GM12878 (cell line): ENCODE measurements around the gene PHF23. TPM values are rescaled to one million over a fixed set of nuclear protein-coding genes. Genes with fewer than 3 reads are reported as not detected.

Source experiments
- BCLAF1 ChIP-seq: fragments of 450-650 bp; IDR thresholded peaks from 2 replicates; pipeline ENCODE4 v1.6.1; 2017; ENCODE audit warnings: antibody characterized with exemption, mild to moderate bottlenecking, moderate library complexity
- BHLHE40 ChIP-seq, 2 experiments: fragments of 450-650 bp in 1 of 2; IDR thresholded peaks; 2 replicates each; pipeline ENCODE4 v1.6.1; 2011 to 2017; ENCODE audit warnings: low read depth in 2 of 2, borderline replicate concordance in 1 of 2, improper control_type of control experiment in 1 of 2, low read length in 1 of 2, mild to moderate bottlenecking in 1 of 2
- CBX3 ChIP-seq: fragments of 200-600 bp; sonication (generic); IDR thresholded peaks from 2 replicates; pipeline ENCODE4 v1.6.1; 2016; ENCODE audit warnings: low read depth, borderline replicate concordance
- CHD4 ChIP-seq: fragments of 200-600 bp; sonication (generic); IDR thresholded peaks from 2 replicates; pipeline ENCODE4 v1.6.1; 2016; ENCODE audit warnings: mild to moderate bottlenecking
- ELK1 ChIP-seq: IDR thresholded peaks from 2 replicates; pipeline ENCODE4 v1.6.1; 2012; ENCODE audit warnings: low read depth, low read length, improper control_type of control experiment
- IRF4 ChIP-seq: IDR thresholded peaks from 2 replicates; pipeline ENCODE4 v1.6.1; 2011; ENCODE audit warnings: low read depth, low read length
- MLLT1 ChIP-seq: fragments of 450-650 bp; IDR thresholded peaks from 2 replicates; pipeline ENCODE4 v1.6.1; 2016; ENCODE audit warnings: mild to moderate bottlenecking
- SIN3A ChIP-seq: IDR thresholded peaks from 2 replicates; pipeline ENCODE4 v1.6.1; 2012; ENCODE audit warnings: low read depth, low read length, improper control_type of control experiment
- SP1 ChIP-seq: IDR thresholded peaks from one replicate; pipeline ENCODE4 v1.6.1; 2011; ENCODE audit warnings: low read depth, low read length
- ZNF217 ChIP-seq: fragments of 450-650 bp; IDR thresholded peaks from 2 replicates; pipeline ENCODE4 v1.6.1; 2017; ENCODE audit warnings: antibody characterized with exemption, mild to moderate bottlenecking
- ZNF384 ChIP-seq: IDR thresholded peaks from 2 replicates; pipeline ENCODE4 v1.6.1; 2012; ENCODE audit warnings: low read depth, mild to moderate bottlenecking, low read length, improper control_type of control experiment, borderline replicate concordance
- polyA plus RNA-seq, 11 experiments: library from polyadenylated mRNA; depleted of rRNA in 4 of 11; unstranded in 6 of 11; stranded (reverse) in 5 of 11; fragments of >200 nt; fragmentation: Nextera tagmentation in 4 of 11; fragmentation: Illumina TruSeq in 1 of 11; extraction: Ambion mirVana in 4 of 11; extraction: Trizol in 1 of 11; gene quantifications; 1 replicate in 1 of 11; 2 replicates in 10 of 11; pipeline versions ENCODE4 v1.2.1 to v1.2.3, GENCODE V29; 2011 to 2016; ENCODE audit warnings: inconsistent platforms in 2 of 11, missing spikeins in 2 of 11, low read depth in 1 of 11
- total RNA-seq, 4 experiments: library from RNA; depleted of rRNA in 3 of 4; stranded (reverse); fragments of >200 nt in 3 of 4; fragmentation: Illumina TruSeq in 1 of 4; extraction: Trizol in 1 of 4; gene quantifications; 2 replicates each; pipeline versions ENCODE4 v1.2.1 to v1.2.3, GENCODE V29; 2013 to 2021
- TF ChIP-seq, protein P1 (sequence below): fragments of 450-650 bp; formaldehyde crosslinking; IDR thresholded peaks from 2 replicates; pipeline ENCODE4 v1.5.0; 2022; ENCODE audit warnings: mild to moderate bottlenecking, missing genetic modification characterization
- TF ChIP-seq, protein P2 (sequence below): fragments of 450-650 bp; IDR thresholded peaks from 2 replicates; pipeline ENCODE4 v1.6.1; 2016; ENCODE audit warnings: mild to moderate bottlenecking
- TF ChIP-seq, protein P3 (sequence below): IDR thresholded peaks from 2 replicates; pipeline ENCODE4 v1.6.1; 2011; ENCODE audit warnings: borderline replicate concordance, low read depth, mild to moderate bottlenecking, moderate library complexity, mixed read lengths, low read length; ENCODE audit not compliant: insufficient read depth; ENCODE audit errors: extremely low read length
- TF ChIP-seq, protein P4 (sequence below): IDR thresholded peaks from 2 replicates; pipeline ENCODE4 v1.6.1; 2011; ENCODE audit warnings: low read depth, mild to moderate bottlenecking, low read length, moderate library complexity, borderline replicate concordance; ENCODE audit errors: extremely low read depth

Gene PHF23
- total and polyA plus RNA-seq, 10 of the 15 experiments (the other 5 are each of a cell fraction or from before 2014, with no cell fraction given), result 8.2 to 84.8 (median 32.6) TPM

DNA sequence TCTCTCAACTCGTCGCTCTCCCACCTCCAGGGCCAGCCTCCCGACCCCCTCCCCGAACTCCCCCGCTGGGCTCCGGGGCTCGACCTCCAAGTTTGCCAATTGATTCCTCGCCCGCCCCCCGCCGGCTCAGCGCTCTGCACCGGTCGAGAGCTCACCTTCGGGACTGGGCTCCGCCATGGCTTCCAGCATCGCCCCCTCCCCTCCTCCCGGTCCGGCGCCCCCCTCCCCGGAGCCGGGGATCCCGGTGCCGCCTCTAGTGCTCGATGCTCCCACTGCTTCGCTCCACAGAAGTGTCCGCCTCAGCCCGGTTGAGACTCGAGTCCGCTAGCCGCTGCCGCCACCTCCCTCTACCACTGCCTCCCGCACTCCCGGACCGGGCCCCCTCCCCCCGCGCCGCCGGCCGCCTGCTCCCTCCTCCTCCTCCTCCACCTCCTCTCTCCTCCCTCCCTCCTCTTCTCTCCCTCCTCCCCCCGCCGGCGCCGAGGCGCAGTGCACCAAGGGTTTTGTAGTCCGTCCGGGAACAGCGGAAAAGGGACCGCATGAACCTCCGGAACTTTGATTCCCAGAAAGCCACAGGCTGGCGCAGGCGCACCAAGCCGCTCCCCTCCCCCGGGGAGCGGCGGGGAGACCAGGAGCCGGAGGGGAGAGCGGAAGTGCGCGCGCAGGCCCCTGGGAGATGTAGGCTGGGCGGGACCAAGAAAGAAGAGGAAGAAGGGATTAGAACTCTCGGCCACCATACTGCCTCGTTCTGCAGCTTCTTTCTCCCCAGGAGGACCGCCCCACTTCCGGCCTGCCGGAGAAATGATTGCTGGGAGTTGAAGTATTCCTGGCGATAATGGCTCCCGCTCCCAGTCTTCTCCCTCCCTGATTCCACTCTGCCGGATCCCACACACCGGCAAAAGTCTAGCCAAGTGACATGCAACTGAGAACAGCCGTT is at the start of gene PHF23 (continued):
- TF ChIP-seq, protein P1, sequence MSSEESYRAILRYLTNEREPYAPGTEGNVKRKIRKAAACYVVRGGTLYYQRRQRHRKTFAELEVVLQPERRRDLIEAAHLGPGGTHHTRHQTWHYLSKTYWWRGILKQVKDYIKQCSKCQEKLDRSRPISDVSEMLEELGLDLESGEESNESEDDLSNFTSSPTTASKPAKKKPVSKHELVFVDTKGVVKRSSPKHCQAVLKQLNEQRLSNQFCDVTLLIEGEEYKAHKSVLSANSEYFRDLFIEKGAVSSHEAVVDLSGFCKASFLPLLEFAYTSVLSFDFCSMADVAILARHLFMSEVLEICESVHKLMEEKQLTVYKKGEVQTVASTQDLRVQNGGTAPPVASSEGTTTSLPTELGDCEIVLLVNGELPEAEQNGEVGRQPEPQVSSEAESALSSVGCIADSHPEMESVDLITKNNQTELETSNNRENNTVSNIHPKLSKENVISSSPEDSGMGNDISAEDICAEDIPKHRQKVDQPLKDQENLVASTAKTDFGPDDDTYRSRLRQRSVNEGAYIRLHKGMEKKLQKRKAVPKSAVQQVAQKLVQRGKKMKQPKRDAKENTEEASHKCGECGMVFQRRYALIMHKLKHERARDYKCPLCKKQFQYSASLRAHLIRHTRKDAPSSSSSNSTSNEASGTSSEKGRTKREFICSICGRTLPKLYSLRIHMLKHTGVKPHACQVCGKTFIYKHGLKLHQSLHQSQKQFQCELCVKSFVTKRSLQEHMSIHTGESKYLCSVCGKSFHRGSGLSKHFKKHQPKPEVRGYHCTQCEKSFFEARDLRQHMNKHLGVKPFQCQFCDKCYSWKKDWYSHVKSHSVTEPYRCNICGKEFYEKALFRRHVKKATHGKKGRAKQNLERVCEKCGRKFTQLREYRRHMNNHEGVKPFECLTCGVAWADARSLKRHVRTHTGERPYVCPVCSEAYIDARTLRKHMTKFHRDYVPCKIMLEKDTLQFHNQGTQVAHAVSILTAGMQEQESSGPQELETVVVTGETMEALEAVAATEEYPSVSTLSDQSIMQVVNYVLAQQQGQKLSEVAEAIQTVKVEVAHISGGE (CRISPR knock-in tag), result 0 out of 2 replicates have a peak, but pooled peaks have one; percentile 23
- no peak for TF ChIP-seq BCLAF1
- peak; percentile 89 for TF ChIP-seq ELK1
- TF ChIP-seq, protein P2, sequence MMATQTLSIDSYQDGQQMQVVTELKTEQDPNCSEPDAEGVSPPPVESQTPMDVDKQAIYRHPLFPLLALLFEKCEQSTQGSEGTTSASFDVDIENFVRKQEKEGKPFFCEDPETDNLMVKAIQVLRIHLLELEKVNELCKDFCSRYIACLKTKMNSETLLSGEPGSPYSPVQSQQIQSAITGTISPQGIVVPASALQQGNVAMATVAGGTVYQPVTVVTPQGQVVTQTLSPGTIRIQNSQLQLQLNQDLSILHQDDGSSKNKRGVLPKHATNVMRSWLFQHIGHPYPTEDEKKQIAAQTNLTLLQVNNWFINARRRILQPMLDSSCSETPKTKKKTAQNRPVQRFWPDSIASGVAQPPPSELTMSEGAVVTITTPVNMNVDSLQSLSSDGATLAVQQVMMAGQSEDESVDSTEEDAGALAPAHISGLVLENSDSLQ, result peak; percentile 58; the same call in 1 of the 2 replicates
- TF ChIP-seq IRF4, result no peak
- TF ChIP-seq, protein P3, sequence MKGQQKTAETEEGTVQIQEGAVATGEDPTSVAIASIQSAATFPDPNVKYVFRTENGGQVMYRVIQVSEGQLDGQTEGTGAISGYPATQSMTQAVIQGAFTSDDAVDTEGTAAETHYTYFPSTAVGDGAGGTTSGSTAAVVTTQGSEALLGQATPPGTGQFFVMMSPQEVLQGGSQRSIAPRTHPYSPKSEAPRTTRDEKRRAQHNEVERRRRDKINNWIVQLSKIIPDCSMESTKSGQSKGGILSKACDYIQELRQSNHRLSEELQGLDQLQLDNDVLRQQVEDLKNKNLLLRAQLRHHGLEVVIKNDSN, result no peak
- no peak for TF ChIP-seq ZNF217
- TF ChIP-seq SIN3A, result peak; percentile 39; the same call in 1 of the 2 replicates
- no peak for TF ChIP-seq CBX3
- no peak for TF ChIP-seq SP1
- no peak for TF ChIP-seq CHD4
- peak in 1 of 2 experiments; percentile 17; a peak in 1 of 4 replicates for TF ChIP-seq BHLHE40 (IDR thresholded peaks at IDR 0.05; ENCODE audit: borderline replicate concordance in 1 of 2, low read depth in 2 of 2, low read length in 1 of 2)
- TF ChIP-seq ZNF384, result no peak
- TF ChIP-seq, protein P4, sequence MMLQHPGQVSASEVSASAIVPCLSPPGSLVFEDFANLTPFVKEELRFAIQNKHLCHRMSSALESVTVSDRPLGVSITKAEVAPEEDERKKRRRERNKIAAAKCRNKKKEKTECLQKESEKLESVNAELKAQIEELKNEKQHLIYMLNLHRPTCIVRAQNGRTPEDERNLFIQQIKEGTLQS, result peak; percentile 49; the same call in 1 of the 2 replicates
- TF ChIP-seq MLLT1, result 0 out of 2 replicates have a peak, but pooled peaks have one; percentile 50
